Measurements from ENCODE around the gene ZNF536. TPM values are rescaled to one million over a fixed set of nuclear protein-coding genes. Genes with fewer than 3 reads are reported as not detected.

ZNF536 gene
- total RNA-seq, 1 experiment from 2014 or later = 0.35 TPM

- TF ChIP-seq PRDM15 (CRISPR knock-in tag; IDR thresholded peaks at IDR 0.05) (no peak), E2F4 (CRISPR knock-in tag; IDR thresholded peaks at IDR 0.05; ENCODE audit: borderline replicate concordance, low read depth) (no peak)
These were observed 31.2 kb upstream of the ZNF536 start (continued) for GRCh38 chr19:30340771-30341561.

- POLR2A ChIA-PET = no interaction called here
- no peak overlapping the region for H3K4me3 Mint-ChIP-seq
- no peaks in the 10 kb centered on the region for H3K36me3 Mint-ChIP-seq
- no peaks in the 10 kb centered on the region for H3K27me3 Mint-ChIP-seq (ENCODE audit: low read depth)
- no peak for ATAC-seq
- DNase-seq (ENCODE audit: low spot score) = no peak
- no peak overlapping the region for H3K27ac Mint-ChIP-seq
- CTCF ChIA-PET = no interaction called here
- no peaks in the 10 kb centered on the region for H3K4me1 Mint-ChIP-seq
- peaks cover 4% of the 10 kb centered on the region for H3K9me3 Mint-ChIP-seq
- TF ChIP-seq HMGXB4 (CRISPR knock-in tag; IDR thresholded peaks at IDR 0.05) (no peak), TEAD4 (CRISPR knock-in tag; IDR thresholded peaks at IDR 0.05) (no peak), ZNF219 (CRISPR knock-in tag; IDR thresholded peaks at IDR 0.05; ENCODE audit: borderline replicate concordance) (no peak), NR3C1 (CRISPR knock-in tag; conservative IDR thresholded peaks at IDR 0.05; ENCODE audit: low read depth) (no peak), RORB (CRISPR knock-in tag; IDR thresholded peaks at IDR 0.05) (no peak), ZMAT4 (CRISPR knock-in tag; IDR thresholded peaks at IDR 0.05) (no peak), ETV6 (CRISPR knock-in tag; IDR thresholded peaks at IDR 0.05) (no peak), STAT6 (CRISPR knock-in tag; conservative IDR thresholded peaks at IDR 0.05; ENCODE audit: low read depth) (no peak), FOXJ3 (CRISPR knock-in tag; IDR thresholded peaks at IDR 0.05; ENCODE audit: borderline replicate concordance) (no peak), CREB1 (CRISPR knock-in tag; IDR thresholded peaks at IDR 0.05) (no peak), ATF2 (CRISPR knock-in tag; IDR thresholded peaks at IDR 0.05; ENCODE audit: borderline replicate concordance, low read depth) (no peak), ZBTB43 (CRISPR knock-in tag; IDR thresholded peaks at IDR 0.05) (no peak), JUN (CRISPR knock-in tag; IDR thresholded peaks at IDR 0.05) (no peak), SP1 (CRISPR knock-in tag; conservative IDR thresholded peaks at IDR 0.05) (no peak), ZBTB21 (CRISPR knock-in tag; IDR thresholded peaks at IDR 0.05; ENCODE audit: borderline replicate concordance) (no peak), GRHL2 (CRISPR knock-in tag; IDR thresholded peaks at IDR 0.05; ENCODE audit: insufficient replicate concordance, severe bottlenecking) (no peak), CREM (CRISPR knock-in tag; IDR thresholded peaks at IDR 0.05) (no peak)
These were observed 30.5 kb upstream of the ZNF536 start for GRCh38 chr19:30341611-30342201.
